Measurements from ENCODE around the gene KRT222.

The KRT222 gene

GRCh38 chr17:40664582-40665333 lies at the start of gene KRT222:
TSS of gene KRT222 (minus strand) at chr17:40665177. CDS start at chr17:40665099, 78 bp downstream.
- FAIRE-seq (no peak), DNase-seq (ENCODE audit: extremely low spot score, insufficient read length, low read depth) (no peak)

GRCh38 chr17:40714473-40714872 lies 49.5 kb upstream of the KRT222 start:
- no peak for FAIRE-seq

GRCh38 chr17:40707745-40708144 lies 42.8 kb upstream of the KRT222 start:
- DNase-seq (ENCODE audit: extremely low spot score, insufficient read length, low read depth) (no peak), FAIRE-seq (no peak)

More at GRCh38 chr17:40714473-40714872, 49.5 kb upstream of the KRT222 start:
- DNase-seq (ENCODE audit: extremely low spot score, insufficient read length, low read depth) = no peak

GRCh38 chr17:40705584-40705983 lies 40.6 kb upstream of the KRT222 start:
- no peak for DNase-seq (ENCODE audit: extremely low spot score, insufficient read length, low read depth)
- no peak for FAIRE-seq

GRCh38 chr17:40703652-40704051 lies 38.7 kb upstream of the KRT222 start, which contains the start of gene KRT24:
TSS of gene KRT24 (minus strand) at chr17:40703752. CDS start at chr17:40703693, 59 bp downstream.
- DNase-seq (ENCODE audit: extremely low spot score, insufficient read length, low read depth) = no peak
- no peak for FAIRE-seq

GRCh38 chr17:40702271-40702670 lies 37.3 kb upstream of the KRT222 start:
- no peak for DNase-seq (ENCODE audit: extremely low spot score, insufficient read length, low read depth)
- no peak for FAIRE-seq

GRCh38 chr17:40699853-40700252 lies 34.9 kb upstream of the KRT222 start:
- FAIRE-seq (no peak), DNase-seq (ENCODE audit: extremely low spot score, insufficient read length, low read depth) (no peak)

- DNase-seq (ENCODE audit: extremely low spot score, insufficient read length, low read depth) (no peak), FAIRE-seq (no peak)
These were observed 34.4 kb upstream of the KRT222 start for GRCh38 chr17:40699371-40699770.

GRCh38 chr17:40697297-40697696 lies 32.3 kb upstream of the KRT222 start:
- DNase-seq (ENCODE audit: extremely low spot score, insufficient read length, low read depth) (no peak), FAIRE-seq (no peak)

GRCh38 chr17:40696651-40697072 lies 31.7 kb upstream of the KRT222 start:
- DNase-seq (ENCODE audit: extremely low spot score, insufficient read length, low read depth) (no peak), FAIRE-seq (no peak)

GRCh38 chr17:40695874-40696472 lies 31.0 kb upstream of the KRT222 start:
- DNase-seq (ENCODE audit: extremely low spot score, insufficient read length, low read depth) (no peak), FAIRE-seq (no peak)

- DNase-seq (ENCODE audit: extremely low spot score, insufficient read length, low read depth) (no peak), FAIRE-seq (no peak)
These were observed 29.6 kb upstream of the KRT222 start for GRCh38 chr17:40694584-40694983.

GRCh38 chr17:40687106-40687505 lies 22.1 kb upstream of the KRT222 start:
- DNase-seq (ENCODE audit: extremely low spot score, insufficient read length, low read depth) (no peak), FAIRE-seq (no peak)

GRCh38 chr17:40686192-40686591 lies 21.2 kb upstream of the KRT222 start:
- no peak for FAIRE-seq
- DNase-seq (ENCODE audit: extremely low spot score, insufficient read length, low read depth) = no peak

GRCh38 chr17:40680998-40681397 lies 16.0 kb upstream of the KRT222 start:
- no peak for FAIRE-seq
- no peak for DNase-seq (ENCODE audit: extremely low spot score, insufficient read length, low read depth)

GRCh38 chr17:40679523-40679907 lies 14.5 kb upstream of the KRT222 start:
- no peak for FAIRE-seq
- DNase-seq (ENCODE audit: extremely low spot score, insufficient read length, low read depth) = no peak

- FAIRE-seq (no peak), DNase-seq (ENCODE audit: extremely low spot score, insufficient read length, low read depth) (no peak)
These were observed 14.0 kb upstream of the KRT222 start for GRCh38 chr17:40678902-40679522.

GRCh38 chr17:40675905-40676304 lies 10.9 kb upstream of the KRT222 start:
- DNase-seq (ENCODE audit: extremely low spot score, insufficient read length, low read depth) (no peak), FAIRE-seq (no peak)

- DNase-seq (ENCODE audit: extremely low spot score, insufficient read length, low read depth) (no peak), FAIRE-seq (no peak)
These were observed 7.7 kb upstream of the KRT222 start for GRCh38 chr17:40672654-40673053.

GRCh38 chr17:40671282-40671681 lies 6.3 kb upstream of the KRT222 start:
- no peak for FAIRE-seq
- DNase-seq (ENCODE audit: extremely low spot score, insufficient read length, low read depth) = no peak

GRCh38 chr17:40666331-40666730 lies 1.4 kb upstream of the KRT222 start:
- FAIRE-seq (no peak), DNase-seq (ENCODE audit: extremely low spot score, insufficient read length, low read depth) (no peak)

Measured in GM18507 (cell line).